ENCODE measurements around the gene CDKAL1. TPM values are rescaled to one million over a fixed set of nuclear protein-coding genes. Genes with fewer than 3 reads are reported as not detected.

CDKAL1 gene
- total and polyA plus RNA-seq, 9 of the 15 experiments (the other 6 are each of a cell fraction or from before 2014, with no cell fraction given), result 11.2 to 36.3 (median 20.1) TPM

DNA sequence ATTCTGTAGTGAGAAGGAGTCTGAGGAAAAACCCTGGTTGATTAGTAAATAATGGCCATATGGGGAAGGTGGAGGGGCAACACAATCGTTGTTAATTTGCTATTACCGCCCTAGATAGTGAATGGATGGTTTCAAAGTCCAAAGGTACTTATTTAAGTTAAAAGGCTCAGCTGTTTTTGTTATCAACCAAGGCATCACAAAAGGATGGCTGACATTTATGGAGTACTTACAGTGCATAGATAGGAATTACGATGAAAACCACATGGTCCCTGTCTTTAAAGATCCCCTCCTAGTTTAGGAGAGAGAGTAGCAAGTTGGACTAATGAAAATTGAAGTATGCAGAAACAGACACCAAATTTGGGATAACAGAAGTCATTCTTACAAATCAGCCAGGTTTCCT lies 319.6 kb downstream of the CDKAL1 start (continued):
- TF ChIP-seq, protein P1, sequence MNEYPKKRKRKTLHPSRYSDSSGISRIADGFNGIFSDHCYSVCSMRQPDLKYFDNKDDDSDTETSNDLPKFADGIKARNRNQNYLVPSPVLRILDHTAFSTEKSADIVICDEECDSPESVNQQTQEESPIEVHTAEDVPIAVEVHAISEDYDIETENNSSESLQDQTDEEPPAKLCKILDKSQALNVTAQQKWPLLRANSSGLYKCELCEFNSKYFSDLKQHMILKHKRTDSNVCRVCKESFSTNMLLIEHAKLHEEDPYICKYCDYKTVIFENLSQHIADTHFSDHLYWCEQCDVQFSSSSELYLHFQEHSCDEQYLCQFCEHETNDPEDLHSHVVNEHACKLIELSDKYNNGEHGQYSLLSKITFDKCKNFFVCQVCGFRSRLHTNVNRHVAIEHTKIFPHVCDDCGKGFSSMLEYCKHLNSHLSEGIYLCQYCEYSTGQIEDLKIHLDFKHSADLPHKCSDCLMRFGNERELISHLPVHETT (CRISPR knock-in tag; conservative IDR thresholded peaks at IDR 0.05 in 1 of 2, IDR thresholded peaks at IDR 0.05 in 1 of 2), result no peak

DNA sequence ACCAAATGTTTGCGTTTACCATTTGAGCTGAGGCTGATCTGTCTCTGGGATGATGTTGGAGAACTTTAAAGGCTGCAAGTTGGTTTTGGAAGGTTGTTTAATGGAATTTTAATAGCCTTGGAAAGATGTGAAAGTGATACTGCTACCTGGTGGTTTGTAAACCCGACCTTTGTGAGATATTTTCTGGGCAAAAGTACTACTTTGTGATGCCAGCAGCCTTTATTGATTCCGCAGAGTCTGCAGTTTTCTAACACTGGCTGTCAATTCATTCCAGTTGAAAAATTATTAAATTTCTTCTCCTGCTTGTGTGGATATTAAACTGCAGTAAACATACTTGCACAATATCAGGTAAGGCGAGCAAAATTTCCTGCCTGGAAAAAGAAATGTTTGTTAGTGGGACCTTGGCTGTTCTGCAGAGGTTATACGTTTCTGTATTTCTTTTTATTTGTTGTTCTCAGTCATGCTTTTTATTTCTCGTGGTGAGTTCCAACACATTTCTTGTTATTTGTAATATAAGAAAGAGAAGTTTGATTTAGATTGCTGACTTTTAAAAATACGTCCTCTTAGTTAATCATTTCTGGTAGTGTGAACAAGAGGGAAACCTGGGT lies 322.5 kb downstream of the CDKAL1 start:
- POLR2A ChIA-PET, result no interaction called here
- TF ChIP-seq, protein P2, sequence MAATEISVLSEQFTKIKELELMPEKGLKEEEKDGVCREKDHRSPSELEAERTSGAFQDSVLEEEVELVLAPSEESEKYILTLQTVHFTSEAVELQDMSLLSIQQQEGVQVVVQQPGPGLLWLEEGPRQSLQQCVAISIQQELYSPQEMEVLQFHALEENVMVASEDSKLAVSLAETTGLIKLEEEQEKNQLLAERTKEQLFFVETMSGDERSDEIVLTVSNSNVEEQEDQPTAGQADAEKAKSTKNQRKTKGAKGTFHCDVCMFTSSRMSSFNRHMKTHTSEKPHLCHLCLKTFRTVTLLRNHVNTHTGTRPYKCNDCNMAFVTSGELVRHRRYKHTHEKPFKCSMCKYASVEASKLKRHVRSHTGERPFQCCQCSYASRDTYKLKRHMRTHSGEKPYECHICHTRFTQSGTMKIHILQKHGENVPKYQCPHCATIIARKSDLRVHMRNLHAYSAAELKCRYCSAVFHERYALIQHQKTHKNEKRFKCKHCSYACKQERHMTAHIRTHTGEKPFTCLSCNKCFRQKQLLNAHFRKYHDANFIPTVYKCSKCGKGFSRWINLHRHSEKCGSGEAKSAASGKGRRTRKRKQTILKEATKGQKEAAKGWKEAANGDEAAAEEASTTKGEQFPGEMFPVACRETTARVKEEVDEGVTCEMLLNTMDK (IDR thresholded peaks at IDR 0.05; ENCODE audit: borderline replicate concordance, insufficient read depth, low read depth, low read length, poor library complexity, severe bottlenecking), result no peak
- peak; percentile 43; the same call in 1 of the 2 replicates for TF ChIP-seq C11orf30 (IDR thresholded peaks at IDR 0.05; ENCODE audit: low read depth)
- TF ChIP-seq ZNF316 (IDR thresholded peaks at IDR 0.05), result peak; percentile 62
- no peaks in the 10 kb centered on the region for H4K20me1 ChIP-seq (replicated peaks; ENCODE audit: control insufficient read depth, insufficient read depth, low read length)
- FAIRE-seq, result no peak
- H3K9ac ChIP-seq (ENCODE audit: insufficient read depth in 1 of 2, low read depth in 2 of 2, low read length in 2 of 2), result no peak overlapping the region
- H3K4me1 ChIP-seq (replicated peaks in 1 of 2; ENCODE audit: control insufficient read depth in 2 of 2, insufficient read depth in 2 of 2, low read length in 2 of 2), result no peaks in the 10 kb centered on the region
- H2AFZ ChIP-seq (ENCODE audit: low read depth, low read length), result no peak overlapping the region
- H3K79me2 ChIP-seq (ENCODE audit: control insufficient read depth, insufficient read depth, low read length), result no peaks in the 10 kb centered on the region
- in situ Hi-C loops (cut with MboI), result no loop called here
- H3K27ac ChIP-seq (ENCODE audit: extremely low read depth, low read depth, low read length), result no peak overlapping the region
- no peaks in the 10 kb centered on the region for H3K27me3 ChIP-seq (ENCODE audit: control insufficient read depth in 2 of 2, insufficient read depth in 2 of 2, low read length in 2 of 2)
- no peak for ATAC-seq
- H3K9me3 ChIP-seq (replicated peaks; ENCODE audit: control insufficient read depth, insufficient read depth, low read depth, low read length), result no peaks in the 10 kb centered on the region
- no peak for DNase-seq (ENCODE audit: extremely low read depth in 1 of 4, low spot score in 3 of 4)
- intact Hi-C loops (cut with micrococcal nuclease), result no loop called here
- CTCF ChIA-PET (ENCODE audit: low intra/inter-chr PET ratio), result no interaction called here
- no peaks in the 10 kb centered on the region for H3K9me1 ChIP-seq (ENCODE audit: control insufficient read depth, insufficient read depth, low read length)
- no peak overlapping the region for H3K4me2 ChIP-seq (ENCODE audit: insufficient read depth, low read length)
- H3K4me3 ChIP-seq, result no peak overlapping the region
- no peaks in the 10 kb centered on the region; the same call in 2 of the 3 replicates for H3K36me3 ChIP-seq (ENCODE audit: control insufficient read depth, insufficient read depth, low read length)
- no TSS peak for BruUV-seq (replicated peaks)
- WGBS (ENCODE audit: insufficient coverage, low coverage, missing lambda C conversion rate), result 68% methylated on average over 7 of the region's 7 CpGs

All from K562 (cell line).